Measurements from ENCODE around the gene CAND1.
A peak's percentile ranks its signal among the peaks of the same experiment; 100 is the strongest.

Gene CAND1

DNA sequence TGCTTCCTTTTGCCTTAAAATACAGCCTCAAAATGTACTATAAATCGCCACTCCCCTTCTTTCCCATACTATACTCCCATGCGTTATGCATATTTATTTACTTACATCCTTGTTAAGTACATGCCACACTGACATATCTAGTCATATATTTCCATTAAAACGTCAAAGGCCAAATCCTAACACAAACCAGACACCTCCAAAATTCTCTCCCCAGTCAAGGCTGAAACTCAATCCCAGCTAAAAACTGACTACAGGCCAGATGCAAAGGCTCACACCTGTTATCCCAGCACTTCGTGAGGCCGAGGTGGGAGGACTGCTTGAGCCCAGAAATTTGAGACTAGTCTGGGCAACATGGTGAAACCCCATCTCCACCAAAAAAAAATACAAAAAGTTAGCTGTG, 5.7 kb upstream of the CAND1 start:
- H3K4me3 ChIP-seq (ENCODE audit: low read length) = no peak overlapping the region
- H3K4me1 ChIP-seq (ENCODE audit: control insufficient read depth, insufficient read depth, low read length) = peaks cover 4% of the 10 kb centered on the region
- H3K27me3 ChIP-seq (ENCODE audit: control insufficient read depth, insufficient read depth, low read length) = no peaks in the 10 kb centered on the region
- H3K36me3 ChIP-seq (ENCODE audit: control insufficient read depth, insufficient read depth, low read length) = no peaks in the 10 kb centered on the region
- no peak overlapping the region for H3K9ac ChIP-seq (ENCODE audit: low read length)
- H3K9me3 ChIP-seq (ENCODE audit: control insufficient read depth, low read length) = no peaks in the 10 kb centered on the region

DNA sequence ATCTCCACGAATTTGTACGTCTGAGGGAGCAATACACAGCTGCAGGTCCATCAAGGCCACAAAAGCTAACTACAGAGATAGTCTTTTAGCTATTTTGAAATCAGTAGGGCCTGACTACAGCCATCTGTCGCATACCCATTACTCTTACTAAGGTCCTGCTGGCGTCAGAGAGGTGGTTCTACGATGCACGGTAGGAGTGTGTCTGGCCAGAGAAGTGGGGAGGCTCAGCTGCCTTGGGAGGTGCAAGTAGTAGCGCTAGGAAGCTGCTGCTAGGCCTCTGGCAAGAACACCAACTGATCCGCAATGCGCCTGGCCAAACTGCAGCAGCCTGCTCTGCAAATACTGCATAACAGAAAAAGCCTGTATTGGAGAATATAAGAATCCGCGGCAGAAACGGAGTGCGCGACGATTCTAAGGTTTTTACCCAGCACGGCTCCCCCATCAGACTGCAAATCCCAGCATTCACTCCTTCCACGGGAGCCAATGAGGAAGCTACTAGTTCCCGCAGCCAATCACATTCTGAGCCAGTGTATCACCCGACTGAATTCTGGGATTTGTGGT, 743 bp upstream of the CAND1 start:
- H3K4me3 ChIP-seq (ENCODE audit: low read length) = peak overlapping the region; percentile 93
- peak overlapping the region; percentile 97 for H3K9ac ChIP-seq (ENCODE audit: low read length)
- no peaks in the 10 kb centered on the region for H3K9me3 ChIP-seq (ENCODE audit: control insufficient read depth, low read length)
- H3K36me3 ChIP-seq (ENCODE audit: control insufficient read depth, insufficient read depth, low read length) = no peaks in the 10 kb centered on the region
- H3K4me1 ChIP-seq (ENCODE audit: control insufficient read depth, insufficient read depth, low read length) = peaks cover 4% of the 10 kb centered on the region
- no peaks in the 10 kb centered on the region for H3K27me3 ChIP-seq (ENCODE audit: control insufficient read depth, insufficient read depth, low read length)

DNA sequence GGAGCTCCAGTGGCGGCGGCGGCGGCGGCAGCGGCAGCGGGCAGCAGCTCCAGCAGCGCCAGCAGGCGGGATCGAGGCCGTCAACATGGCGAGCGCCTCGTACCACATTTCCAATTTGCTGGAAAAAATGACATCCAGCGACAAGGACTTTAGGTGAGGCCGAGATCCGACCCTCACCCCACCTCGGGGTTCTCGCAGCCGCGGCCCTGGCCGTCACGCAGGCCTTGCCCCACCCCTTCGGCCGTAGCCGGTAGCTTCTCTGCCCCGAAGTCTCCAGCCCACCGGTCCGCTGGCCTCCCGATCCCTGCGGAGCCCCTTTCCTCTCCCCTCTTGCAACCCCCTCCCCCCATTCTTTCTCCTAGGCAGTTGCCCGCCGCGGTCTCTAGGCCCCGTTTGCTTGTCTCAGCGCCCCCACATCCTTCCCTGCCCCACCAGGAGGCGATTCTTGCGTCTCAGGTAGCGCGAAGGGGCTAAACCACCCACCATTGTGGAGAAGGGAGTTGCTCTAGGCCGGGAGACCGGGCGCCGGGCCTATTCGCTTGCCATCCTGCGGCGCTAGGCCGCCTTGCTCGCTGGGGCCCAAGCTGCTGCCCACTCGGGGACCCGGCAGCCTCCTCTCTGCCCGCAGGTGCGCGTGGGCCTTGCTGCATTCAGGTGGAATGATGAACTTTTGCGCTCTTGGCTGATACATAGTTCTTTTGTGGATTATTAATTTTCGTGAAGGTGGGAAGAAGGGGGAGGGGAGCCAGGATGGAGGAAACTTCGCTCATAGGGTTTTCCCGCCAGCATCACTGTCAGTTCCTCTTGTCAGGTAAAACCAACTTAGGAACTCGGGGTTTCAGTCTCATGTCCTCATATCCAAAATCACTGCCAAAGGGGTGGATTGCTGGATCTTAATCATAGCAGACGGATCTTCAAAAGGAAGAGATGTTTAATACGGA, 745 bp downstream of the CAND1 start:
- Histone ChIP-seq H3K9ac (ENCODE audit: low read length) (peak overlapping the region; percentile 97), H3K27me3 (ENCODE audit: control insufficient read depth, insufficient read depth, low read length) (no peaks in the 10 kb centered on the region), H3K9me3 (ENCODE audit: control insufficient read depth, low read length) (no peaks in the 10 kb centered on the region), H3K4me1 (ENCODE audit: control insufficient read depth, insufficient read depth, low read length) (peaks cover 12% of the 10 kb centered on the region), H3K36me3 (ENCODE audit: control insufficient read depth, insufficient read depth, low read length) (no peaks in the 10 kb centered on the region), H3K4me3 (ENCODE audit: low read length) (peak overlapping the region; percentile 93)

DNA sequence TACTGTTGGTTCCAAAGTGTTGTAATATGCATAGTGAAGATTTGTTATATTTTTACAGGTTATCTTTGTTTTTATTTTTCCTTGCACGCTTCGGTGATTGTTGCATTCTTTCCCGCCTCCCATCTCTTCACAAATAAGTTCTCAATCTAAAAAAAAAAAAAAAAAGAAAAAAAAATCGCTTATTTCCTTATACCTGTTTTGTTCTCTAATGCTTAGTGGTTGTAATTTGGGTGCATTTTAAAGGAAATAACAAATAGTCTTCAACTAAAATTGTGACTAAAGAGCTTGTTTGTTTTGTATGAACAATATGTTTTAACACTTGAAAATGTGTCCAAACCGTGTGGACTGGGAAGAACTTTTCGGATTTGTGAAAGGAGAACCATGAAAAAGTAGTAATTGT, 1.5 kb downstream of the CAND1 start:
- H3K27me3 ChIP-seq (ENCODE audit: control insufficient read depth, insufficient read depth, low read length) = no peaks in the 10 kb centered on the region
- H3K9ac ChIP-seq (ENCODE audit: low read length) = peak overlapping the region; percentile 97
- no peaks in the 10 kb centered on the region for H3K9me3 ChIP-seq (ENCODE audit: control insufficient read depth, low read length)
- H3K4me1 ChIP-seq (ENCODE audit: control insufficient read depth, insufficient read depth, low read length) = peaks cover 14% of the 10 kb centered on the region
- no peaks in the 10 kb centered on the region for H3K36me3 ChIP-seq (ENCODE audit: control insufficient read depth, insufficient read depth, low read length)
- H3K4me3 ChIP-seq (ENCODE audit: low read length) = peak overlapping the region; percentile 93

DNA sequence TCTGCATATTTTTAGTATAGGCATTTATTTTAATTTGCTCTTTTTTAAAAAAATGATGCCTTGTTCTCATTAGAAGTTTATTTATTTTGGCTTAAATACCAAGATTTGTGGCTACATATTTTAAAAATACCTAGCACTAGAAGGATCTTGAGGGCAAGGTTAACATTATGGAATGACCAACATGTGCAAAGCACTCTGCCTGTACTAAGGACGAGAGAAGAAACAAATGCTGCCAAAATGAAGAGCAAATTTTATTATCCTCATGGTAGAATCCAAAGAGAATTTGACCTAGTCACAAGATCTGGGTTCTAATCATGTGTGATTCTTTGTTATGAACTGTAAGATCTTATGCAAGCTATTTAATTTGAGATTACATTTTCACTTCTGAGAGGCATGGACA, 2.8 kb downstream of the CAND1 start:
- H3K9me3 ChIP-seq (ENCODE audit: control insufficient read depth, low read length) = no peaks in the 10 kb centered on the region
- no peak overlapping the region for H3K9ac ChIP-seq (ENCODE audit: low read length)
- H3K4me3 ChIP-seq (ENCODE audit: low read length) = no peak overlapping the region
- H3K4me1 ChIP-seq (ENCODE audit: control insufficient read depth, insufficient read depth, low read length) = peaks cover 17% of the 10 kb centered on the region
- no peaks in the 10 kb centered on the region for H3K27me3 ChIP-seq (ENCODE audit: control insufficient read depth, insufficient read depth, low read length)
- no peaks in the 10 kb centered on the region for H3K36me3 ChIP-seq (ENCODE audit: control insufficient read depth, insufficient read depth, low read length)

DNA sequence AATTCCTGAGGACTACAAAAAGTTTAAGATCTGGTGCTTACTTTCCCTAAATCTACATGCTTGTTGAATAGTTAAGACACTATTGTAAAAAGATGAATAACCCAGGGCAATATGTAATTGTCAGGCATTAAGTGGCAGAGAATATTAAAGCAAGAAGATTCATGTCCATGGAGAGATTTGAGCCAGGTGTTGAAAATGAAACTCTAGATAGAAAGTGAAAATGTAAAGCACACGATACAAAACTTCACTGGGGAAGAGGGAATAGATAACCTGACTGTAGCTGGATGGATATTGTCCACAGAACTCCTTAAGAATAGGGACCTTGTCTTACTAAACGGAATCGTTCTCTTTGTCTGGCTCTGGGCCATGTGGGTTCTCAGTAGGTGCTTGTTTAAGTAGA, 5.0 kb downstream of the CAND1 start:
- H3K27me3 ChIP-seq (ENCODE audit: control insufficient read depth, insufficient read depth, low read length) = no peaks in the 10 kb centered on the region

DNA sequence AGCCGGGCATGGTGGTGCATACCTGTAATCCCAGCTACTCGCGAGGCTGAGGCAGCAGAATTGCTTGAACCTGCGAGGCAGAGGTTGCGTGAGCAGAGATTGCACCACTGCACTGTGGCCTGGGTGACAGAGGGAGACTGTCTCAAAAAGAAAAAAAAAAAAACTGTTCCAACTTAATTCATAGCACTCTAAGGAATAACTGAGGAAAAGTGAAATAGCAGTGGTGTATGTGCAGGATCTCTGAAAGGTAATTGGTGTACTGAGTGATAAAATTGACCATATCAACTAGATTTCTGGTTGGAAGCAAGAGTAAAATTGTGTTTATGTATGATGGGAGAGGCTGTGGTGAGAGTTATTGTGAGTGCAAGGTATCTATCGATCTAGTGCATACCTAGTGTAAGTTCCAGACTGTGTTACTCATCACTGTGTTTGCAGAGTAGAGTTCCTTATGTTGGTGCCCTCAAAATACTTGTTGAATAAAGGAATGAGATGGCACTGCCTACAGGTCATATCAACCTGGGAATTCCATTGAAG, 6.3 kb downstream of the CAND1 start:
- Histone ChIP-seq H3K9ac (ENCODE audit: low read length) (no peak overlapping the region), H3K4me3 (ENCODE audit: low read length) (no peak overlapping the region), H3K9me3 (ENCODE audit: control insufficient read depth, low read length) (no peaks in the 10 kb centered on the region), H3K27me3 (ENCODE audit: control insufficient read depth, insufficient read depth, low read length) (no peaks in the 10 kb centered on the region), H3K36me3 (ENCODE audit: control insufficient read depth, insufficient read depth, low read length) (no peaks in the 10 kb centered on the region), H3K4me1 (ENCODE audit: control insufficient read depth, insufficient read depth, low read length) (peaks cover 24% of the 10 kb centered on the region)

More for the DNA sequence above, 5.0 kb downstream of the CAND1 start:
- H3K4me1 ChIP-seq (ENCODE audit: control insufficient read depth, insufficient read depth, low read length) = peaks cover 16% of the 10 kb centered on the region
- no peak overlapping the region for H3K9ac ChIP-seq (ENCODE audit: low read length)
- no peaks in the 10 kb centered on the region for H3K9me3 ChIP-seq (ENCODE audit: control insufficient read depth, low read length)
- no peak overlapping the region for H3K4me3 ChIP-seq (ENCODE audit: low read length)
- H3K36me3 ChIP-seq (ENCODE audit: control insufficient read depth, insufficient read depth, low read length) = no peaks in the 10 kb centered on the region

DNA sequence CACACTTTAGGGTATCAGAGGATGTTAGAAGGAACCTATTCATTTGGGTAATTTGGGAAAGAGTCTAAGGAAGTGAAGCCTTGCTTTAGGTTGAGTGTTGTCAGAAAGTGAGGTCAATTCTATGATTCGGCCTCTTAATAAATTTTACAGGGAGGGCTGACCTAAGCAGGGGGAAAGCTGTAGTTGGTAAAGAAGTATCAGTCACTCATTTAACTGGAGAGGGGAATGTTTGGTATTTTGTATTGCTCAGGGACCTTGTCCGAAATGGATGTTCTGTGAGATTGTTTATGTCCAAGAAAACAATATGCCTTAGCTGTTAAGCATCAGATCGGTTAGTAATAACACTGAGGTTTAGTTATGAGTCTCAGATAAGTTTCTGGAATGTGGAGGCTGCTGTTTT, 7.3 kb downstream of the CAND1 start:
- peaks cover 27% of the 10 kb centered on the region for H3K4me1 ChIP-seq (ENCODE audit: control insufficient read depth, insufficient read depth, low read length)
- no peak overlapping the region for H3K4me3 ChIP-seq (ENCODE audit: low read length)
- H3K9ac ChIP-seq (ENCODE audit: low read length) = no peak overlapping the region
- H3K9me3 ChIP-seq (ENCODE audit: control insufficient read depth, low read length) = no peaks in the 10 kb centered on the region
- H3K36me3 ChIP-seq (ENCODE audit: control insufficient read depth, insufficient read depth, low read length) = no peaks in the 10 kb centered on the region
- no peaks in the 10 kb centered on the region for H3K27me3 ChIP-seq (ENCODE audit: control insufficient read depth, insufficient read depth, low read length)

DNA sequence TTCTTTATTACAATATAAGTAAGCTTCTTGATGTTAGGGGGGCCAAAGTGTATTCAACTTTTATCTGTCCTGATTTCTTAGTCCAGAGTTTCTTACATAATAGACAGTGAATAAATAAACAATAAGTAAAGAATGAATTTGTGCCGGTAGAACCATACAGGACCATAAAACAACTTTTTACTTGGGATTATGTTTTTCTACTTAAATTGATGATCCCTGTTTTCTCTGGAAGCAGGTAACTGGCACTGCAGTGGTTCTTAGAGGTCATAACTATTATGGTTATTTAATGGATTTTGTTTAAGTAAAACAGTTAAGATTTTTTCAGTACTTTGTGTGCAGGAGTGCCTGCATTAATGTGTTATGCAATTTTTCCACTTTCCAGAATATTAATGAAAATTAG, 10.5 kb downstream of the CAND1 start:
- H3K36me3 ChIP-seq (ENCODE audit: control insufficient read depth, insufficient read depth, low read length) = no peaks in the 10 kb centered on the region
- no peak overlapping the region for H3K9ac ChIP-seq (ENCODE audit: low read length)
- no peaks in the 10 kb centered on the region for H3K9me3 ChIP-seq (ENCODE audit: control insufficient read depth, low read length)
- no peak overlapping the region for H3K4me3 ChIP-seq (ENCODE audit: low read length)
- H3K4me1 ChIP-seq (ENCODE audit: control insufficient read depth, insufficient read depth, low read length) = peaks cover 19% of the 10 kb centered on the region
- no peaks in the 10 kb centered on the region for H3K27me3 ChIP-seq (ENCODE audit: control insufficient read depth, insufficient read depth, low read length)

DNA sequence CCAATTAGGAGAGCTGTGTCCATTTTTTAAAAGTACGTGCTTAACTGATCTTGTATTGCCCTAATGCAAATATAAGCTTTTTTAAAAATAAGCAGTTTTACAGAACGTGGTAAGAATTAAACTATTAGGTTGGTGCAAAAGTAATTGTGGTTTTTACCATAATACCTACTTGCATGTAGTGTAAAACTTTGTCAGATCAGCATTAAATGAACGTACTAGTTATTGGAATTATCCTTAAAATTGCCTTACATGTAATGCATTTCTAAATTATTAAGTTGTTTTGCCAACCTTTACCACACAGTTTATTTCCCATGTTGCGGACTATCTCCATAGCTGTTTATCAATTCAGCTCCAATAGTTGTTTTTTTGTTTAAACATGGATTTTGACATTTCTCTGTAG, 10.9 kb downstream of the CAND1 start:
- Histone ChIP-seq H3K9ac (ENCODE audit: low read length) (no peak overlapping the region), H3K9me3 (ENCODE audit: control insufficient read depth, low read length) (no peaks in the 10 kb centered on the region), H3K36me3 (ENCODE audit: control insufficient read depth, insufficient read depth, low read length) (no peaks in the 10 kb centered on the region), H3K27me3 (ENCODE audit: control insufficient read depth, insufficient read depth, low read length) (no peaks in the 10 kb centered on the region), H3K4me3 (ENCODE audit: low read length) (no peak overlapping the region), H3K4me1 (ENCODE audit: control insufficient read depth, insufficient read depth, low read length) (peaks cover 19% of the 10 kb centered on the region)

DNA sequence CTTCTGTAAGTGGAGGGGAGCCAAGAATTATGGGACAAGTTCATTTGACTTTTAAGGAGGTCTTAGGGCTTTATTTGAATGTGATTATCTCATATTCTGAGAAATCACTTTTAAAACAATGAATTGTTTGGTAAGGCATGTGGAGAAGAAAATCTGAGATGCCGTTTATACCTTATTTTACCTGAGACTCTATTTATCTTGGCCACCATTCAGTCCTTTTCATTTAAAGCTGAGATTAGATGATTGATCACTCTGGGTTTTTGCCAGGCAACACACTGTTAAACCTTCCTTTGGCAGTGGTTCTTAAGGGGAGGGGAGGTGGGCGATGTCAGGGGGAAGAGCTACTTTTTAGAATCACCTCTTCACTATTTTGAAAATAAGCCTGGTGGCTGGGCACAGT, 11.4 kb downstream of the CAND1 start:
- H3K4me3 ChIP-seq (ENCODE audit: low read length) = no peak overlapping the region
- H3K4me1 ChIP-seq (ENCODE audit: control insufficient read depth, insufficient read depth, low read length) = peaks cover 17% of the 10 kb centered on the region

DNA sequence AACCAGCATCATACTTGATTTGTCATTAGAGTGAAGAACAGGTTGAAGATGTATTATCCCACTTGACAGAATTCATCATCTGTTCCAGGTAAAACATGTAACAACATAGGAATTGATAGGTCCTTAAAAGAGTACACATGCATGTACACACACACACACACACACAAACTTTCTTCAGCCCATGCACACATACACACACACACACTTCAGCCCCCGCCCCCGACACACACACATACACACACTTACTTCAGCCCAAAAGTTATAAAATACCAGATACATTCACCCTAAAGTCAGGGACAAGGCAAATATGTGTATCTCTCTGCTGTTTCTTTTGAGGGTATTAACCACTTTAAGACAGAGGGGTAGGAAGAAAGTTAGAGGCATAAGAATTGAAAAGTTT, 15.4 kb downstream of the CAND1 start:
- no peak overlapping the region for H3K4me3 ChIP-seq (ENCODE audit: low read length)
- H3K9ac ChIP-seq (ENCODE audit: low read length) = no peak overlapping the region
- no peaks in the 10 kb centered on the region for H3K27me3 ChIP-seq (ENCODE audit: control insufficient read depth, insufficient read depth, low read length)
- no peaks in the 10 kb centered on the region for H3K9me3 ChIP-seq (ENCODE audit: control insufficient read depth, low read length)
- H3K36me3 ChIP-seq (ENCODE audit: control insufficient read depth, insufficient read depth, low read length) = no peaks in the 10 kb centered on the region
- peaks cover 11% of the 10 kb centered on the region for H3K4me1 ChIP-seq (ENCODE audit: control insufficient read depth, insufficient read depth, low read length)

More for the DNA sequence above, 11.4 kb downstream of the CAND1 start:
- Histone ChIP-seq H3K27me3 (ENCODE audit: control insufficient read depth, insufficient read depth, low read length) (no peaks in the 10 kb centered on the region), H3K9ac (ENCODE audit: low read length) (no peak overlapping the region), H3K9me3 (ENCODE audit: control insufficient read depth, low read length) (no peaks in the 10 kb centered on the region), H3K36me3 (ENCODE audit: control insufficient read depth, insufficient read depth, low read length) (no peaks in the 10 kb centered on the region)

All from mucosa of stomach (tissue), 1 donor.